Stimulated activated CD8-positive, alpha-beta memory T cell treated with anti-CD3 and anti-CD28 coated beads, Interleukin-4, amount 100 ng/mL, for 24 hours (primary cell): ENCODE data around the gene CYP2C8.
"Not testable (repeated sequence)": the region's sequence is repeated elsewhere in the genome, so short reads cannot be mapped to it uniquely, and the experiment has no call there.

ENCODE experiments used
- DNase-seq: peaks from one replicate; pipeline ENCODE4 v3.0.0-alpha.2; 2020; ENCODE audit warnings: low read depth

Gene CYP2C8

GRCh38 chr10:95069286-95069685 lies at the start of gene CYP2C8:
Gene CYP2C8 (minus strand): TSS chr10:95069497. CDS start chr10:95069402, 95 bp downstream.
- DNase-seq = no peak

- DNase-seq = no peak
Measured at GRCh38 chr10:95116869-95117269, 47.6 kb upstream of the CYP2C8 start.

- not testable (repeated sequence) for DNase-seq
Measured at GRCh38 chr10:95110823-95111222, 41.5 kb upstream of the CYP2C8 start.

- no peak for DNase-seq
Measured at GRCh38 chr10:95097805-95098204, 28.5 kb upstream of the CYP2C8 start.

GRCh38 chr10:95096143-95096542 lies 26.8 kb upstream of the CYP2C8 start:
- no peak for DNase-seq

GRCh38 chr10:95079626-95080025 lies 10.3 kb upstream of the CYP2C8 start:
- DNase-seq = not testable (repeated sequence)

GRCh38 chr10:95077556-95077955 lies 8.3 kb upstream of the CYP2C8 start:
- no peak for DNase-seq

- DNase-seq = no peak
Measured at GRCh38 chr10:95071107-95071660, 1.9 kb upstream of the CYP2C8 start.

GRCh38 chr10:95064125-95064524 lies 5.2 kb downstream of the CYP2C8 start:
- DNase-seq = not testable (repeated sequence)

GRCh38 chr10:95056744-95057363 lies 12.4 kb downstream of the CYP2C8 start:
- DNase-seq = no peak

GRCh38 chr10:95049919-95050318 lies 19.4 kb downstream of the CYP2C8 start:
- no peak for DNase-seq

- no peak for DNase-seq
Measured at GRCh38 chr10:95048206-95048605, 21.1 kb downstream of the CYP2C8 start.

- DNase-seq = no peak
Measured at GRCh38 chr10:95039281-95039680, 30.0 kb downstream of the CYP2C8 start.

- no peak for DNase-seq
Measured at GRCh38 chr10:95035332-95036295, 33.7 kb downstream of the CYP2C8 start.

GRCh38 chr10:95034401-95034800 lies 34.9 kb downstream of the CYP2C8 start:
- no peak for DNase-seq

- no peak for DNase-seq
Measured at GRCh38 chr10:95031656-95032055, 37.6 kb downstream of the CYP2C8 start.

- DNase-seq = no peak
Measured at GRCh38 chr10:95026461-95026860, 42.8 kb downstream of the CYP2C8 start.

GRCh38 chr10:94997741-94998174 lies 71.5 kb downstream of the CYP2C8 start:
- no peak for DNase-seq

- no peak for DNase-seq
Measured at GRCh38 chr10:94992811-94993210, 76.5 kb downstream of the CYP2C8 start.

GRCh38 chr10:94991243-94991888 lies 77.9 kb downstream of the CYP2C8 start:
- DNase-seq = no peak

- DNase-seq = no peak
Measured at GRCh38 chr10:94989192-94989591, 80.1 kb downstream of the CYP2C8 start.
